Medulla oblongata (tissue), 1 donor: ENCODE results near the gene ADCY2.
A peak's percentile ranks its signal among the peaks of the same experiment; 100 is the strongest.

ENCODE experiments used
- DNase-seq: peaks from one replicate; pipeline ENCODE4 v3.0.0-alpha.2; 2015; ENCODE audit errors: extremely low spot score

The ADCY2 gene

GRCh38 chr5:7781899-7782298 lies 386.0 kb downstream of the ADCY2 start:
- DNase-seq: no peak

DNA sequence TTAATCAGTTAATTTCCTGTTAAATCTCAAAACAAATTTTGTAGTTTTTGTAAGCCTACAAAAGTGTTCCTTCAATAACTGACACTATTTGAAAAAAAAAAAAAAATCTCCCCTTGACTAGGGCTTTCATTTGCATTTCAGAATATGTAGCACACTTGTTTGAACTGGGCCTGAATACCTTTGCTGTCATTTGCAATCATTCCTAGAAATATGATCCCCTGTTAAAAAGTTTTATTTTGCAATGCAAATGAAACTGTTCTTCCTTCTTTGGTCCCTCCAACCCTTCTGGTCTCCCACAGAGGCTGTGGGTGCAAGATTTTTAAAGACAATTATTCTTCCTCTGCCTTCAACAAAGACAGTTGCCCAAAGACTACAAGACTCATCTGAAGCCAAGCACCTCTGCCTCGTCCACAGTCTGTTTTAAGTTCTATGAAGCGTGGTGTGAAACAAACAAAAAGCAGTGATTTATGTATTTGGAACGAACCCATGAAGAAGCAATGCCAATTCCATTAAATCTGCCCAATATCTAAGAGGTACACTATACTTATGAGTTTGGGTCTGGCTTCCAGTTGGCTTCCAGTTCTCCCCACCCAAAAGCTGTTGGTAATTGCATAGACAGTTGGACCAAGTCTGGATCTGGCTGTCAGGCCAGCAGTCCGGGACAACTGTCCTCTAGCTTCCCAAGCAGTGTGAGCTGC lies 388.9 kb downstream of the ADCY2 start:
- DNase-seq: no peak

DNA sequence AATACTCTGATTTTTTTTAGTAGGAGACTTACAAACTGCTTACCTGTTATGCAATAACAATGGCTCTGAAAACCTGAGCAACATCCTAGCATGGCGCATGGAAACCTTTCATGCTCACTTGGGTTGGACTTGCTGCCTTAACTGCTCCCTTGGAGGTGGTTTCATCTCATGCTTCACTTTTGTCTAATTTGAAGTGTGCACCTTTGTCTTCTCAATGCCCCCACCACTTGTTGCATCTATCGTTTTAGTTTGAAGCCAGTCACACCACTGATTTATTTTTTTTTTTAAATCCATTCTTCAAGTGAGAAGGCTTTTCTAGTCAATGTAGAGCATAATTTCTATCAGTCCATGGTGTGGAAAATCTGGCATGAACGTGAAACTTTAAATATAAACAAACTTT lies 391.8 kb downstream of the ADCY2 start:
- DNase-seq: no peak

GRCh38 chr5:7789567-7789966 lies 393.6 kb downstream of the ADCY2 start:
- DNase-seq: no peak

- peak; percentile 16 for DNase-seq
Measured at GRCh38 chr5:7793895-7794294, 398.0 kb downstream of the ADCY2 start.

DNA sequence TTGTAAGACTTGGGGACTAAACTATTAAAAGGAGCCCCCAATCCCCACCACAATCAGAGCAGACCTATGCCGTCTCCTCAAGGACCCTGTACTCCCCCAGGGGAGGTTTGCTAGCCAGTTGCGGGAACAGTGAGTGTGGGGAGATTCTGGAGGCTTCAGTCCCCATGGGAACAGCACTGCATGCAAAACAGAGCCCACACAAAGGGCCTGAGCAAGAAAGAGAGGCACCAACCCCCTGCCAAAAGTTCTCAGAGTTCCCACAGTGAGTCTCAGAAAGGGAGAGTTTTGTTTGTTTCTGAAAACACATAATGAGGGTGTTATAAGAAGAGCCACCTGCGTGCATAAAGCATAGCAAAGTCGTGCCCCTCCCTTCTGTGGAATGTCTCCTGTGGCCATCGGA lies 398.4 kb downstream of the ADCY2 start:
- DNase-seq: peak; percentile 73

DNA sequence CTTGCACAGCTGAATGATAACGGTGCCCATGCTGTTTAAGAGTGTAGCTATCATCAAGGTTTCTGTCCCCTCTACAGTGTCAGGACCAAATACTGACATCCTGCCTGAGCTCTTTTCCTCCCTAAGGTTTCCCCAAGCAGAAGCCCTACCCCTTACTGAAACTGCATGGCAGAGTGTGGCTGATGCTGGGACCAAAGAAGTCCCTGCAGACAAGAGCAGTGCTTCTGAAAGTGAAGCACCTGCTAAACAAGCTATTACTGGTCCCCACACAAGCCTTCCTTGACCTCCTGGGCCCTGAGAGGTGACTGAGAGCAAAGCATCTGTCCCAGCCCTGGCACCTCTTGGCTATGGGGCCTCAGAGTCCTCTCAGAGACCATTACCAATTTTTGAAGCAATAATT lies 398.9 kb downstream of the ADCY2 start:
- no peak for DNase-seq

DNA sequence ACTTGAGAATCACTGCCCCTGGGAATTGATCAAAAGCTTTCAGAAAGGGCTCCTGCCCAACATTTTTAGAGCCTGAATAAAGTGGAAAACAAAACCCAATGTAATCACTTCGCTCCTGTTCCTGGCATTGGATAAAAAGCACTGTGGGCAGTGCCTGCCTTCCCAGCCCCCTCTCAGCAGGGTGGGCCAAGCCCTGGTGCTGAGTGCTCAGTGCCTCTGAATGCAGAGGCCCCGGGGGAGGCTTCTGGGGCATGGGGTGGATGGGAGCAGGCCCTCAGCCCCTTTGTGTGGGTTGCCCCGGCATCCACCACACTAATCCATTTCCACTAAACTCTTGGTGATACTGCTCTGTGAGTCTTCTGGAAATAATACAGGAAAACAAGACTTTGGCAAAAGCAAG lies 399.4 kb downstream of the ADCY2 start:
- peak; percentile 41 for DNase-seq

- DNase-seq: peak; percentile 45
Measured at GRCh38 chr5:7801891-7802614, 406.1 kb downstream of the ADCY2 start.

DNA sequence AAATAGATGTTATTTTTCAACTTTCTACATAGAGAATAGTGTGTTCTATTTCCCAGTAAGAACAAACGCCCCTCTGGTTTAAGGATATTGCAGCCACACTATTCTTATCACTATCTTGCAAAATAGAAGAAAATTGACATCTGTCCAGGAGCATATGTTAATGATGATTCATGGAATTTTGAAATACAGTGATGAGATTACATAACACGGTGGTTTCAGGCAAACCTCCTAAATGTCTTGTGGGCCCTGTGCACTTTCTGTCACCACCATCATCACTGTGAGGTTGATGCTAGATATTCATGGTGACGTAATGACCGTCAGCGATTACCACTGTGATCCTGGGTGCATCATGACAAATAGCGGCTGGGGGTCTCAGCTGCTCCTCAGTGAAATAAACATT lies 406.9 kb downstream of the ADCY2 start:
- DNase-seq: no peak

DNA sequence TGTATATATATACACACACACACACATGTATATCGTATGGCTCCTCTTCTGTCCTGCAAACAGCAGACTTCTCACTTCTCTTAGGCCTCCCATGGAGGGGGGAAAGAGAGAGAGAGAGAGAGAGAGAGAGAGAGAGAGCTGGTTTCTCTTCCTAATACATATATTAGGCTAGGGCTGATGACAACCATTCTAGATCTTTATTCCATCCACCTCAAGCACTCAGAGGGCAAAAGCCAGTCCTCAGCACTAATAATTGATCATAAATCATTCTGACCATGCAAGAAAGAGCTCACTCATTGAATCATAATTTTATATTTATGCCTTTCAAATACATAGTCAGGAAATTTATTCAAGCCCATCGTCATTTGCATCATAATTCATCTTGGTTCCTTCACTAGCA lies 408.0 kb downstream of the ADCY2 start:
- DNase-seq: no peak

- no peak for DNase-seq
Measured at GRCh38 chr5:7805379-7805778, 409.4 kb downstream of the ADCY2 start.

- no peak for DNase-seq
Measured at GRCh38 chr5:7808998-7809397, 413.1 kb downstream of the ADCY2 start.

DNA sequence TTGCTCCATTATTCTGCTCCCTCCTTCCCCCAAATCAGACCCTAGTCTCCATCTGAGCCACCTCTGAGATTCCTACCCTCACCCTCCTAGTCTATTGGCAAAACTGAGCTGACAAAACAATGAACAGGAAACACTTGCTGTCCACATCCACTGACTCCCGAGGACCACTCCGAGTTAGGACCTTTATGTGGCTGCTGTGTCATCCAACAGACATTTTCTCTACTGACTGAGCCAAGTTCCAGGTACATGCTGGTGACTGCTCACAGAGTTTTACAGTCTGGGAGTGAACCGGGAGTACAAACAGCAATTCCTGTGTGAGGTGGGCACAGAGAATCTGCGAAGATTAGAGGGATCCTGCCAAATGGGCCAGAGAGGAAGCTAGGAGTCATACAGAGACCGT lies 415.8 kb downstream of the ADCY2 start:
- DNase-seq: no peak

GRCh38 chr5:7813007-7813406 lies 417.1 kb downstream of the ADCY2 start:
- no peak for DNase-seq

DNA sequence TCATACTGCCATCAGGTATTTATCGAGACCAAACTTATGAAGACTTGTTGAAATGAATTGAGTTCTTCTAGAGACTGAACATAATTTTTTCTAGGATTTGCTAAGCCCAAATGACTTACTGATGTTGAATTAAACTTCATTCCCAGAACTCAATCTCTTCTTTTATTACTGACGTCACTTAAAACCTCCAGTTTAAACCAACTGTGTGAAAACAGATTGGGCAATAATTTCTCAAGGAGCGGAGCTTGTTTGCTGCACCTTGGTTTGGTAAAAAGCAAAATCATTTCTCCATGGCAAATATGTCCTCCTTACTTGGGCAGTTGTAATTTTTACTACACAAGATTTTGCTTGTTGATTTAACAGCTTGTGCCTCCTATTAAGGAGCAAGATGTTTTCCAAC lies 417.6 kb downstream of the ADCY2 start:
- no peak for DNase-seq

GRCh38 chr5:7814816-7815215 lies 418.9 kb downstream of the ADCY2 start:
- DNase-seq: no peak

GRCh38 chr5:7815892-7816534 lies 420.1 kb downstream of the ADCY2 start:
- DNase-seq: peak; percentile 88

GRCh38 chr5:7816535-7816901 lies 420.6 kb downstream of the ADCY2 start:
- DNase-seq: no peak

GRCh38 chr5:7822449-7822848 lies 426.5 kb downstream of the ADCY2 start:
- no peak for DNase-seq

- DNase-seq: no peak
Measured at GRCh38 chr5:7823594-7823993, 427.7 kb downstream of the ADCY2 start.

- DNase-seq: no peak
Measured at GRCh38 chr5:7824995-7825394, 429.1 kb downstream of the ADCY2 start.

GRCh38 chr5:7825630-7826029 lies 429.7 kb downstream of the ADCY2 start:
- DNase-seq: no peak
